ENCODE measurements around the gene RPS15.

RPS15 gene

GRCh38 chr19:1438035-1438932 is at the start of gene RPS15:
Gene RPS15 (plus strand): TSS chr19:1438396. CDS start chr19:1438426, 30 bp downstream.
- H3K4me3 ChIP-seq (replicated peaks; ENCODE audit: low read depth, low read length), result peak within 1 kb of the TSS; percentile 95
- peak; percentile 90 for TF ChIP-seq CTCF (IDR thresholded peaks at IDR 0.05; ENCODE audit: low read depth, low read length, missing control alignments)
- DNase-seq (ENCODE audit: extremely low read depth, low read depth), result peak; percentile 77

- no peak for TF ChIP-seq CTCF (IDR thresholded peaks at IDR 0.05; ENCODE audit: low read depth, low read length, missing control alignments)
- DNase-seq (ENCODE audit: extremely low read depth, low read depth), result no peak
- no peak overlapping the region for H3K4me3 ChIP-seq (replicated peaks; ENCODE audit: low read depth, low read length)
These were observed 49.6 kb upstream of the RPS15 start for GRCh38 chr19:1388637-1389026.

- TF ChIP-seq CTCF (IDR thresholded peaks at IDR 0.05; ENCODE audit: low read depth, low read length, missing control alignments), result no peak
- no peak for DNase-seq (ENCODE audit: extremely low read depth, low read depth)
- no peak overlapping the region for H3K4me3 ChIP-seq (replicated peaks; ENCODE audit: low read depth, low read length)
These were observed 48.9 kb upstream of the RPS15 start for GRCh38 chr19:1389033-1389940.

- TF ChIP-seq CTCF (IDR thresholded peaks at IDR 0.05; ENCODE audit: low read depth, low read length, missing control alignments), result no peak
- DNase-seq (ENCODE audit: extremely low read depth, low read depth), result no peak
- no peak overlapping the region for H3K4me3 ChIP-seq (replicated peaks; ENCODE audit: low read depth, low read length)
These were observed 47.2 kb upstream of the RPS15 start for GRCh38 chr19:1390890-1391423.

GRCh38 chr19:1392407-1392806 is 45.8 kb upstream of the RPS15 start:
- H3K4me3 ChIP-seq (replicated peaks; ENCODE audit: low read depth, low read length), result no peak overlapping the region
- DNase-seq (ENCODE audit: extremely low read depth, low read depth), result no peak

More at GRCh38 chr19:1392407-1392806, 45.8 kb upstream of the RPS15 start:
- TF ChIP-seq CTCF (IDR thresholded peaks at IDR 0.05; ENCODE audit: low read depth, low read length, missing control alignments), result no peak
